Dendritic cell treated with granulocyte-macrophage colony-stimulating factor and Interleukin-4, amounts not matched to agents 40 ng/mL and 50 ng/mL, for 4 days (primary cell): Measurements from ENCODE around the gene EFNA5.

Experiments
- H3K27ac Mint-ChIP-seq: one replicate; pipeline ENCODE4 v1.8.0; 2022; ENCODE audit warnings: mild to moderate bottlenecking, mixed read lengths
- H3K27me3 Mint-ChIP-seq: one replicate; pipeline ENCODE4 v1.8.0; 2022; ENCODE audit warnings: mild to moderate bottlenecking, mixed read lengths
- H3K36me3 Mint-ChIP-seq: one replicate; pipeline ENCODE4 v1.8.0; 2022; ENCODE audit warnings: low read depth, mixed read lengths
- H3K4me1 Mint-ChIP-seq: one replicate; pipeline ENCODE4 v1.8.0; 2022; ENCODE audit warnings: low read depth, mixed read lengths
- H3K4me3 Mint-ChIP-seq: one replicate; pipeline ENCODE4 v1.8.0; 2022; ENCODE audit warnings: mild to moderate bottlenecking, moderate library complexity, mixed read lengths
- H3K9me3 Mint-ChIP-seq: one replicate; pipeline ENCODE4 v1.8.0; 2022; ENCODE audit warnings: mixed read lengths
- intact Hi-C: fragments of 100-400 bp; cut with micrococcal nuclease; formaldehyde crosslinking; loops from one replicate; pipeline ENCODE4 v1.15.0; 2022

EFNA5 gene

GRCh38 chr5:107572715-107573368 lies 97.9 kb downstream of the EFNA5 start:
- Mint-ChIP-seq H3K4me1 (peaks cover 16% of the 10 kb centered on the region), H3K36me3 (no peaks in the 10 kb centered on the region), H3K4me3 (no peak overlapping the region), H3K27ac (no peak overlapping the region), H3K27me3 (peaks cover 11% of the 10 kb centered on the region), H3K9me3 (no peaks in the 10 kb centered on the region)
- intact Hi-C loops, result loop anchor here (10.0 kb wide), 1 partner anchor 328 kb away; no protein-coding TSS in a partner anchor

- H3K36me3 Mint-ChIP-seq, result no peaks in the 10 kb centered on the region
- intact Hi-C loops, result loop anchor here (10.0 kb wide), 1 partner anchor 327 kb away; no protein-coding TSS in a partner anchor
- H3K4me1 Mint-ChIP-seq, result peaks cover 16% of the 10 kb centered on the region
- H3K9me3 Mint-ChIP-seq, result no peaks in the 10 kb centered on the region
- H3K4me3 Mint-ChIP-seq, result peak overlapping the region; percentile 63
- no peak overlapping the region for H3K27ac Mint-ChIP-seq
- H3K27me3 Mint-ChIP-seq, result peaks cover 11% of the 10 kb centered on the region
These were observed 98.9 kb downstream of the EFNA5 start for GRCh38 chr5:107571621-107572536.

- intact Hi-C loops, result loop anchor here (10.0 kb wide), 1 partner anchor 326 kb away; no protein-coding TSS in a partner anchor
- no peak overlapping the region for H3K27ac Mint-ChIP-seq
These were observed 99.8 kb downstream of the EFNA5 start for GRCh38 chr5:107570805-107571531.

GRCh38 chr5:107570181-107570580 lies 100.6 kb downstream of the EFNA5 start:
- intact Hi-C loops, result loop anchor here (10.0 kb wide), 1 partner anchor 325 kb away; no protein-coding TSS in a partner anchor
- Mint-ChIP-seq H3K27ac (no peak overlapping the region), H3K4me3 (no peak overlapping the region)

More at GRCh38 chr5:107570805-107571531, 99.8 kb downstream of the EFNA5 start:
- H3K4me1 Mint-ChIP-seq, result peaks cover 16% of the 10 kb centered on the region
- H3K36me3 Mint-ChIP-seq, result no peaks in the 10 kb centered on the region
- H3K27me3 Mint-ChIP-seq, result peaks cover 11% of the 10 kb centered on the region
- H3K4me3 Mint-ChIP-seq, result no peak overlapping the region
- no peaks in the 10 kb centered on the region for H3K9me3 Mint-ChIP-seq

GRCh38 chr5:107567901-107568671 lies 102.7 kb downstream of the EFNA5 start:
- intact Hi-C loops, result no loop called here
- H3K27ac Mint-ChIP-seq, result no peak overlapping the region
- H3K27me3 Mint-ChIP-seq, result peaks cover 11% of the 10 kb centered on the region
- H3K4me1 Mint-ChIP-seq, result peaks cover 16% of the 10 kb centered on the region
- H3K36me3 Mint-ChIP-seq, result no peaks in the 10 kb centered on the region
- no peak overlapping the region for H3K4me3 Mint-ChIP-seq
- no peaks in the 10 kb centered on the region for H3K9me3 Mint-ChIP-seq

More at GRCh38 chr5:107570181-107570580, 100.6 kb downstream of the EFNA5 start:
- H3K4me1 Mint-ChIP-seq, result peaks cover 16% of the 10 kb centered on the region
- no peaks in the 10 kb centered on the region for H3K36me3 Mint-ChIP-seq
- H3K9me3 Mint-ChIP-seq, result no peaks in the 10 kb centered on the region
- peaks cover 11% of the 10 kb centered on the region for H3K27me3 Mint-ChIP-seq

GRCh38 chr5:107566986-107567385 lies 103.8 kb downstream of the EFNA5 start:
- Mint-ChIP-seq H3K4me3 (no peak overlapping the region), H3K4me1 (peaks cover 12% of the 10 kb centered on the region), H3K36me3 (no peaks in the 10 kb centered on the region), H3K9me3 (no peaks in the 10 kb centered on the region), H3K27ac (no peak overlapping the region), H3K27me3 (peaks cover 6% of the 10 kb centered on the region)
- intact Hi-C loops, result no loop called here

GRCh38 chr5:107565791-107566767 lies 104.7 kb downstream of the EFNA5 start:
- H3K36me3 Mint-ChIP-seq, result no peaks in the 10 kb centered on the region
- intact Hi-C loops, result no loop called here
- peaks cover 4% of the 10 kb centered on the region for H3K27me3 Mint-ChIP-seq
- no peaks in the 10 kb centered on the region for H3K9me3 Mint-ChIP-seq
- peaks cover 5% of the 10 kb centered on the region for H3K4me1 Mint-ChIP-seq
- H3K4me3 Mint-ChIP-seq, result no peak overlapping the region
- H3K27ac Mint-ChIP-seq, result no peak overlapping the region

- no peaks in the 10 kb centered on the region for H3K4me1 Mint-ChIP-seq
- intact Hi-C loops, result no loop called here
- no peaks in the 10 kb centered on the region for H3K36me3 Mint-ChIP-seq
- H3K4me3 Mint-ChIP-seq, result no peak overlapping the region
- no peak overlapping the region for H3K27ac Mint-ChIP-seq
- H3K9me3 Mint-ChIP-seq, result no peaks in the 10 kb centered on the region
- H3K27me3 Mint-ChIP-seq, result no peaks in the 10 kb centered on the region
These were observed 105.8 kb downstream of the EFNA5 start for GRCh38 chr5:107564931-107565372.

- Mint-ChIP-seq H3K4me1 (no peaks in the 10 kb centered on the region), H3K27me3 (no peaks in the 10 kb centered on the region), H3K36me3 (no peaks in the 10 kb centered on the region), H3K9me3 (no peaks in the 10 kb centered on the region), H3K27ac (no peak overlapping the region), H3K4me3 (no peak overlapping the region)
- intact Hi-C loops, result no loop called here
These were observed 106.7 kb downstream of the EFNA5 start for GRCh38 chr5:107563959-107564544.

- intact Hi-C loops, result no loop called here
- H3K36me3 Mint-ChIP-seq, result no peaks in the 10 kb centered on the region
- no peak overlapping the region for H3K27ac Mint-ChIP-seq
These were observed 110.4 kb downstream of the EFNA5 start for GRCh38 chr5:107560377-107560776.

GRCh38 chr5:107558823-107559375 lies 111.8 kb downstream of the EFNA5 start:
- intact Hi-C loops, result no loop called here
- no peak overlapping the region for H3K27ac Mint-ChIP-seq
- no peaks in the 10 kb centered on the region for H3K9me3 Mint-ChIP-seq
- no peaks in the 10 kb centered on the region for H3K4me1 Mint-ChIP-seq
- H3K27me3 Mint-ChIP-seq, result peaks cover 1% of the 10 kb centered on the region
- no peaks in the 10 kb centered on the region for H3K36me3 Mint-ChIP-seq
- no peak overlapping the region for H3K4me3 Mint-ChIP-seq

More at GRCh38 chr5:107560377-107560776, 110.4 kb downstream of the EFNA5 start:
- no peak overlapping the region for H3K4me3 Mint-ChIP-seq
- H3K27me3 Mint-ChIP-seq, result no peaks in the 10 kb centered on the region
- H3K4me1 Mint-ChIP-seq, result no peaks in the 10 kb centered on the region
- no peaks in the 10 kb centered on the region for H3K9me3 Mint-ChIP-seq
